ENCODE measurements around the gene EIF3K.

The EIF3K gene

DNA sequence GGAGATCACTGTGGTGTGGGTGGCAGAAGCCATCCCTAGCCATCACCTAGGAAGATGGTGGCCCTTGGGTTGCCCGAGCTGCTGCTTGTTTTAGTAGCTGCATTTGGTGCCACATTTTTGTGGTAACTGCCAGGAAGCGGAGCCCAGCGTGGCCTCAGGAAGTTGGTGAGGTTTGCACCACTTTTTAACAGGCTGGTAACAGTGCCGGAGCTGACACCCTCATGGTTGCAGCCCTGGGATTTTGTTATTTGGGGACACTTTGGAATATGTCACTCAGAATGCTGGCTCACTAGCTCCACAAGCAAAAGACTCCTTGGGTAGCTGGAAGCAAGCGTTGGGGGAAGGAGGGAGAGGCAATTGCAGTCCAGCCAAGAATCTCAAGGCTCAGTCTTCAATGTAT lies 50.6 kb downstream of the EIF3K start:
- no peak for DNase-seq

DNA sequence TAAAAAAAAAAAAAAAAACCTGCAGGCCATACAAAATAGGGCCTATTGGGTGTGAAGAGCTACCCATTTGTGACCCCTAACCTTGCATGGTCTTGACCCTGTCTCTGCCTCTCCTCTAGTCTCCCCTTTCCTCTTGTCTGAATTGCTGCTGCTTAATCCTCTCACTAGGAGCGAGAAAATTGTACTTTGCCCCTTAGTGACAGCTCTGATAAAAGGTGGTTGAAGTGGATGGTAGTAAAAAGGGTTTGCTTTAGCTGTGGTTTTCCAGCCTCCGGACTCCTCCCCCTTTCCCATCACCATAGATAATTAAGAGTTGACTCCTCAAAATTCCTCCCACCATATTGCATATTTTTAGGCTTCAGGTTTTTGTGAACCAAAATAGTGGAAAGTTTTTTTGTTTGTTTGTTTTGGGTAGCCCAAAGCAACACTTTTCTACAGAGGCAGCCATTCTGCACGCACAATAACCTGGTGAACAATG lies 52.0 kb downstream of the EIF3K start:
- peak; percentile 12 for DNase-seq

- no peak for DNase-seq
Observed at GRCh38 chr19:38671654-38672053, 52.7 kb downstream of the EIF3K start.

GRCh38 chr19:38673030-38673429 lies 54.0 kb downstream of the EIF3K start:
- no peak for DNase-seq

GRCh38 chr19:38674388-38675171 lies 55.6 kb downstream of the EIF3K start:
- DNase-seq, result no peak

- no peak for DNase-seq
Observed at GRCh38 chr19:38675611-38676010, 56.6 kb downstream of the EIF3K start.

DNA sequence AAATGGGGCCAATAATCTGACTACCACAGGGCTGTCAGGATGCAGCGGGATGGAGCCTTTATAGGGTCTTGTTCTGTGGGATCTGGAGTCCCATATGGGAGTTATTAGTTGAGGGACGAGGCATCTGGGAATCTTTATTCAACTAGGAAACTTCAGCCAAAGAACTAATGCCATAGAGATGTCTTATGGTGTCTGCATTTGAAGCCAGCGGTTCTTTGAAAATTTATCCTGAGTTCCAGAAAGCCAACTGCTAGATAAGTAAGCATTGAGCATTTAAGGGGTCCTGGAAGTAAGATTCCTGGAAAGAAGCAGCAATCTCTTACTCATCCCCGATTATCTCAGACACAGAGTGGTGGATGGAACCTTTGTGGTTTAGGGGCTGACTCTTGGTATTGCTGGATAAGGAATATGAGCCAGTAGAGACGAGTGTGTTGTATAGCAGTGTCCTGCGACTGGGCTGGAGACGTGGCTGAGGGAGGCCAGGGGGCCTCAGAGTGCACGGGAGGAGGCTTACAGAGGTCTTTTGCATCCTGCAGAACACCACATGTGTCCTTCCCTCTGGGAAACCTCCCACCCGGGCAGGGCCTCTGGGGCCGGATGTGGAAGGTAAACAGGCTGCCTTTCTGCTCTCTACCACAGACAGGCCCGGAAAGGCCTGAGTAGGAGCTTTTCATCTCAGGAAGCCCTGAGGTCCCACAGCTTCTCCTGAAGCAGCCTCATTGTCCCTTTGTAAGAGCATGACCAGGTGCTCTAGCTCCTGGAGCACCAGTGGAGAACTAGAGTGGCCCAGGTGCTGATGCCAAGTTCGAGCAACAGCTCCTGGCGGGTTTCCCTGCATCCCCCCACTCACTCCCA lies 57.3 kb downstream of the EIF3K start:
- DNase-seq, result peak; percentile 52

GRCh38 chr19:38676878-38677646 lies 58.1 kb downstream of the EIF3K start:
- peak; percentile 24 for DNase-seq

- no peak for DNase-seq
Observed at GRCh38 chr19:38678217-38678890, 59.4 kb downstream of the EIF3K start.

GRCh38 chr19:38678891-38679494 lies 60.0 kb downstream of the EIF3K start:
- no peak for DNase-seq

GRCh38 chr19:38679839-38680238 lies 60.9 kb downstream of the EIF3K start:
- DNase-seq, result no peak

GRCh38 chr19:38682195-38682867 lies 63.3 kb downstream of the EIF3K start:
- no peak for DNase-seq

DNA sequence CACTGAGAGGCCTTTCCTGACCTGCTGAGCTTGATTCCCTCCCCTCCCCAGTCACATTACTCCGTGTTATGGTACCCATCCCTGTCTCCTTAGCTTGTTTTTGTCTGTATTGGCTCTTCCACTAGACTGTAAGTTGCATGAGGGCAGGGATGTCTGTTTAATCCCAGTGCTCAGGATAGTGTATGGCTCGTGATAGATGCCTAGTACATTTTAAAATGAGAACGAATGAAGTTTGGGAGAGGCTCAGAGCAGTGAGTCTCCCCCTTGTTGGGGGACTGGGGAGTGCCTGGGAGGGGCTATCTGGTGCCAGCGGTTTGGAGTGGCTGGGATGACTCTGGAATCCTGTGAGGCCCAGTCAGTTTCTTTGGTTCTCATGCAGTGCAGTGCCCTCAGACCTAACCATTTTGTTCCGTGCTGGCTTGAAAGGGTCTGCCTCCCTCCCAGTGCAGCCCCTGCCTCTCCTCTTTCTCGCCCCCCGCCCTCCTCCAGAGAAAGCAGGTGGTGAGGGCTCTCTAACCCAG lies 63.9 kb downstream of the EIF3K start:
- no peak for DNase-seq

DNA sequence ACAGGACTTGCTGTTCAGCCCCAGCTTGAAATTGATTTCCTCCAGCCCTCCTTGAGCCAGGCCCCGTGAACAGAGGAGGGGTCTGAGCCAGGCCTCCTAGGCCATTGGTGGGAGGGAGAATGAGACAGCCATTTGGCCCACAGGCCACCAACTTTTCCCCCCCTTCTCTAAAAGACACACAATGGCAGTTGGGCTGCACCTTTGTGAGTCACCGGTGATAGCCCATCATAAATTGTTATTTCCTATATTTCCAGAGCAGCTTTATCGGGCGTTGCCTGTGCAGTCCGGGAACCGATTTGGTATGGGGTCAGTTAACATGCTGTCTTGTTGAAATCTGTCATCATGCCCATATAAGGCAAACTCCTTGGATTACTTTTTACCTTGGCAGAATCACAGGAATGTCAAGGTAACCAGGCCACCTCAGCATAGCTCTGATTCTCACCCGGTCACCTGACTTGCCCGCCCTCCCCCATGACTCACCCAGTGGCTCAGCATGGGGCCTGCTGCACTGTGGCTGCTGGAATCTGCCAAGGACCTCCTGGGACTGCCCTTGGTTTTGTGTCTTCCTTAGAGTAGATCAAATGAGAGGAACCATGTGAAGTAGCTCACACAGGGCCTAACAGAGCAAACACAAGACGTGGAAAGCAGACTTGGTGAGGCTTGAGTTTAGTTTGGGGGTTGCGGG lies 64.5 kb downstream of the EIF3K start:
- peak; percentile 53 for DNase-seq

DNA sequence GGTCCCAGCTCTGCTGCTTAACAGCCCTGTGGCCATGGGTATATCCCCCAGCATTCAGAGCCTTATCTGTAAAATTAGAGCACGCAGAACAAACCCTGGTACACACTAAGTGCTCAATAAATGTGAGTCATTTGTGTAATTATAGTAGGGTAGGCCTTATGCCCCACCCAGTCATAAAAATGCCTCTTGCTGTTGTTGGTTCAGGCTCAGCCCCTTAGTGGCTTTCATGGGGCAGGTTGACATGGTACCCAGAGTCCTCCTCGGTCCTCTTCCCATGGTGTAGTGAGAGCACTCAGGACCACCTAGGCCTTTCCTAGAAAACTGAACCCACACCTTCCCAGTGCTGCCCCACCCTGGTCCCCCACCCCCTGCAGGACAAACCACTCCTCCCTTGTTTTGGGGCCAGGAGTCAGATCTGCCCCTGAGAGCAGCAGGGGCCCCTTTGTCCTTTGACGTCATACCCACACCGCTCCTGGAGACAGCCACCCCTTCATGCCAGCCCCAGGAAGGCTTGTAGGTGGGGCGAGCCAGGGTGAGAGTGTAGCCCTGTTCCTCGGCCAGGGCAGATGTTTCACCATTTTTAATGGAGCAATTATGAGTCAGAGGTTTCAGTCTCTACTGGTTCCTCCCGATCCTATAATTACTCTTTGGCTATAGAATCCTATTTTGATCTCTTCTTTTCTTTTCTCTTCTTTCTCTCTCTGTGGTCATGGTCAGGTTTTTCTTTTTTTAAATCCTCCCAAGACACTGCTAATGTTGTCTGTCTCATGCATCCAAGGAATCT lies 65.3 kb downstream of the EIF3K start:
- no peak for DNase-seq

DNA sequence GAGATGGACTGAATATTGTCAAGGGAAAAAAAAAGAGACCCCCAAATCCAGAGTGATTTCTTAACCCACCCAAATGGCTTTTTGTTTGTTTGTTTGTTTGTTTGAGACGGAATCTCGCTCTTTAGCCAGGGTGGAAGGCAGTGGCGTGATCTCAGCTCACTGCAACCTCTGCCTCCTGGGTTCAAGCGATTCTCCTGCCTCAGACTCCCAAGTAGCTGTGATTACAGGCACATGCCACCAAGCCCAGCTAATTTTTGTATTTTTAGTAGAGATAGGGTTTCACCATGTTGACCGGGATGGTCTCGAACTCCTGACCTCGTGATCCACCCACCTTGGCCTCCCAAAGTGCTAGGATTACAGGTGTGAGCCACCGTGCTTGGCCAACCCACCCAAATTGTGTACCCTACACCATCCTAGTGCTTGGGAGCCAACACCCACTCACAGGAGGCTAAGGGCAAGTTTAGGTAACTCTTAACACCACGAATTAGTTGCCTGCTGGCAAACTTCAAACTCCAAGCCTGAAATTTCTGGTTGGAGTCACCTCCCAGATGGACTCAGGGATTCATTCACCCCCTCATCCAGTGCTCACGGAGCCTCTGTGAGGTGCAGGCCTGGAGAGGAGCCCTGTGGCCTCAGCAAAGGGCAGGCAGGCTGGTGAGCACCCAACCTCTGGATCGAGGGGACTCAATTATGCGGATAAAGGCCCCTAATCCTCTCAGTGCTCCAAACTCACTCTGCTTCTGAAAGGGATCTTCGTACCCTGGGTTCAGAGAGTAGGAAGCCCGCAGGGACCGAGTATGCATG lies 66.1 kb downstream of the EIF3K start:
- no peak for DNase-seq

DNA sequence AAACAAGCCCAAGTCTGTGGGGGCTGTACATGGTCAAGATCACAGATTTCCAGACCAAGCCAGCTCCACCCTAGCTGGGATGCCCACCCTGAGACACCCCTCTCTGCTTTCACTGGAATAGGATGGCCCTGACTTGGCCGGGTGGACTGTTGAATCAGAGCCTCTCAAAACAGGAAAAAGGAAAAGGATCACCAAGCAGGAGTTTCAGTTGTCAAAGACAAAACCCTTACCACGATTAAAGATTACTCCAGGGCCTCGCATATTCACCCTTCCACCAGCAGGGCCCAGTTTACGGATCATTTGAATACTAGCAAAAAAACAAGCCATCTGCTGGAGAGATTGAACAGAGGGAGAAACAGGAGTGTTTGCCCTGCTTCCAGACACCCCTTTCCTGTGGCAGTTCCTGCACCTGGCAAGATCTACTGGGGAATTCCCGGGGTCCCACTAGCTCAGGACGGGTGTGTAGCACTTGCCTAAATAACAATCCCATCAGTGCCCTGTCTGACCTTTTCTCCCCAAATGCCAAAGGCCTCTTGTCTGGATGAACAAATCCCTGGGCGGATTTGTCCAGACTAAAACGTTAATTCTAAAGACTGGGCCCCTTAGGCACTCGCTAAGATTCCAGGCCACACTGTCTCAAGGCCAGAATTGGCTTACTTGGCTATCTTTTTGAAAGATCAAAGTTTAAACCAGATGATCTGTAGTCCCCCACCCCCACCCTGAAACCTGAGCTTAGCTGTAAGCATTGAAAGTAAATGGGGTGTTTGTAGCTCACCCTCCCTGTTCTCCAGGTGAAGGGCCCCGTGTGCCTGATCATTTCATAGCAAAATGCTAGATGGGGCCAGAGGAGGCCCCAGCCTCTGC lies 66.9 kb downstream of the EIF3K start:
- peak; percentile 52 for DNase-seq

DNA sequence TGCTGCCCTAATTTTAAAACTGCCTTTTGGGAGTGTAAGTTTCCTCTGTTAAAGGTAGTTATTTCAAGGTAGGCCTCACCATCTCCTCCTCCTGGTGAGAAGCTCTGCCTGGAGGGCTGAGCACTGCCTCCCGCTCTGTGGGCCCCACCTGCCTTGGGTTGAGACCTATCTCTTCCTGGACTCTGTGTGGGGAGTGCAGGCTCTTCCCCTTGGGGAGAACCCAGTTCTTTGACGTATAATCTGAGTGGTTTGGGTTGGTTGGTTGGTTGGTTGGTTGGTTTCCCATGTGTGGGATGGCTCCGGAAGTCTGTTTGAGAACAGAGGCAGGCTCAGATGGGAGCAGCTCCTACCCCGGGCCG lies 67.5 kb downstream of the EIF3K start:
- no peak for DNase-seq
